Stimulated activated CD8-positive, alpha-beta memory T cell treated with anti-CD3 and anti-CD28 coated beads, Interleukin-7, amount 100 ng/mL, for 24 hours (primary cell): ENCODE results near the gene EYA2.
"Not testable (repeated sequence)": the region's sequence is repeated elsewhere in the genome, so short reads cannot be mapped to it uniquely, and the experiment has no call there.

Source experiments
- DNase-seq: peaks from one replicate; pipeline ENCODE4 v3.0.0-alpha.2; 2020; ENCODE audit warnings: low read depth

The EYA2 gene

DNA sequence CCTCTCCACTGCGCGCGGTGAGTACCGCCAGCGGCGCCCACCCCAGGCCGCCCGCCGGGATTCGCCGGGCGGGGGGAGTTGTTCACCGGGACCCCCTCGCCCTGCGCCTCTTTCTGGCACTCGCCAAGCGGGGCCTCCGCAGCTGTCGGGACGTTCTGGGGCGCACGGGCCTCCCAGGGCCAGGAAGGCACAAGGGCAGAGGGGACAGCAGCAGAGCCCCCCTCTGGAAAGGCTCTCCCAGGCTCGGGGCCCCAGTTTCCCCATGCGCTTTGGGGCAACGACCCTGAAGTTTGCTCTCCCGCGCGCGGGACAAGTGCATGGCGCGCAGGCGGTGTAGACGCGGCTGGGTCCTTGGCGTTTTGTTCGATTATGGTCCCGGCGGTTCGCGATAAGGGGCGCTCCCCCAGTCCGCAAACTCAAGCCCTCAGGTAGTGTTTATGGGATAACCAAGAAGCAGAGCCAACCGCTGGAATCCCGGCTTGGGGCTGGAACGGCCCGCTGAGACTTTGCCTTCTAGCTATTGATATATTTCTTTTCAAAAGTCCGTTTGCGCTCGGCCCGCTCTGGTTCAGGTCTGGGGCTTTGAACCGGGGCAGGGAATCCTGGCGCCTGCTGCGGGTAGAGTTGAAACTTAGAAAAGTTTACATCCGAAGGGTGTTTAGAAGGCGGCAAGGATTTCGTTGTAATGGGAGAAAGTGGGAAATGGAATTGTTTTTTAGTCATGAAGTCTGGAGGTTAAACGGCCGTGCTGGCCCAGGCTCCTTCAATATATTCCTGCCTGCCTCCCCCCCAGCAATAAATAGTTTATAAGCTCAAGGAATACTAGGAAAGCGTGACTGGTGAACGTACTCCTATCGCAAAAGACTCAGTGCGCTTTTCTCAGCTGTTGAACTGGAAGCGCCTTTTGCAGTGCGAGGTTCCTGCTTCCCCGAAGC, 595 bp downstream of the EYA2 start:
- DNase-seq, result no peak

DNA sequence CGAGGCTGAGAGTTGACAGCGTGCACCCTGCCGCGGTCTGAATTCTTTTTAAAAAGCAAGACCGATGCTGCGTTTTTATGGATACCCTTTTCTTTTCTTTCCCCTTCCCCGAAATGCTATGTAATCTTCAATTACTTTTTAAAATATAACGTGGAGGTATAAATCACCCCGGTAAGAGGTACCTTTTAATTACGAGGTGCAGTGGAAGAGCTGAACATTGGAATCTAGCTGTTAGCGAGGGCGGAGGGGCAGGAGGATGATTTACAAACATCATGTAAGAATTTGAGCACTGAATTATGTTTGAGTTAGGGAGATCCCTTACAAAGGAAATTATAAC, 1.2 kb downstream of the EYA2 start:
- no peak for DNase-seq

DNA sequence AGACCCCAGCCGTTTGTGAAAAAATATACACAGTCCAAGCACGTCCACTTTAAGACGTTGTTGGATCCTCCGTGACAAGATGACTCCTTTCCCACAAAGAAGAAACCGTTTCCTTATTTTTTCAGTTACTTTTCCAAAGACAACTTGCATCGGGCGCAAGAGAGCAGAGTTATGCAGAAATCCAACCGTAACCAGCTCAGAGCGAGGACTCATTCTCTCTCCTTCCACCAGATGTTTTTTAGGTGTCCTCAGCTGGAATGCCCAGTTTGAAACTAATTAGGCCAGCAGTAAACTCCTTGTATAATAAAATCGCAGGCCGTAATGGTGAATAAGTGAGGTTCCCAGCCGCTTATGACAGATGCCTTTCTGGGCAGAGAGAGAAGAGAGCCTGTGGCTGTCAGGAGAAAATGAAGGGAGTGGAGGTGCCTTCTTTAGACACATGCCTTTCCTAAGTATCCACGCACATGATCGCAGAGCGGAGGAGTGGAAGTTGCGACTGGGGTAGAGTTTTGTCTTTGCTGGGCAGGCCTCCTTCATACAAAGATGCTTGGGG, 2.8 kb downstream of the EYA2 start:
- DNase-seq, result no peak

DNA sequence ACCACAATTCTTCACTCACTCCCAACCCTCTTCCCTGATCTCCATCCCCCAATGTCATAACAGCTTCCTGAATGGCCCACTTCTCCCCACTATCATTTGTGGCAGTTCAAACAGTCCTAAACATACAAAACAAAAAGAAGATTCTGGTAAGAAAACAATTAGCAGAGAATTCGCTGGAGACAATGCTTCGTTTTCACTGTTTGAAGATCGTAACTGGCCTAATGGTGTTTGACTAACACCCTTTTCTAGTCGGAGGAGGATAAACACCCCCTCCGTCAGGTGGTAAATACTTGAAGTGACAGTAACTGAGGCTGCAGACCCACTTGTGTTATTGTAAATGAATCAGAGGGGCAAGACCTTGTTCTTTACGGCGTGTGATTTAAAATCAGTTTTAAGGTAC, 3.8 kb downstream of the EYA2 start:
- DNase-seq, result no peak

DNA sequence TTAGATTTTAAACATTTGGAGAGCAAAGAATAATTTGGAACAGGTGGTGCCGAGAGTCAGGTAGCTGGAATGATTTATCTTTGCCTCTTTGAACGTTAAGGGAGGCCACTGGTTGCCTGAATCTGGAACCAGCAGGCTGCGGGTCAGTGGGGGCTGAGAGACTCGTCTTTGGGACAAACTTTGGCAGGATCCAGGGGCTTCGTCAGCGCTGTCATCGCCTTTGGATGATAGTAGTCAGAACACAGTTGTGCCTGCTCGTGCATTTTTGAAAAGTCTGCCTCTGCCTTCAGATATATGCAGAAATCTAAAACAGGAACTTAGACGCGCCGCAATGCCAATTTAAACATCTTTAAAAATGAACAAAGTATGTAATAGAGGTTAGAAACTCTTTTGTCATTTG, 5.0 kb downstream of the EYA2 start:
- DNase-seq, result no peak

DNA sequence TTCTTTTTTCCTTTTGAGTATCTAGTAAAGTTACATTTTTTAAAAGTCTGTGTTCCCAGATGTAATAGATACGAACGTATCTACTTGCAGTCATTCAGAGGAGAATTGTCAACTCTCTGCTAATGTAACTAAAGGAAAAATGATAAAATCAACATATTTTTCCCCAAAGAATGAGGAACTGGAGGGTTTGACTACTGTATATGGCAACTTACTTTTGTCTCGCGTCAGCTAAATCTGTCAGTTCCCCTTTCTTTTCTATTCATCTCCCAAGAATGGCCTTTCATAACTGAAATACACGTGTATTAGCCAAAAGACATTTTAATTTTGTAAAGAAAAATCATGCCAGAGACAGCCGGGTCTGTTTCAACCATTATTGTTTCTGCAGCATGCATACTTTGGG, 5.4 kb downstream of the EYA2 start:
- no peak for DNase-seq

DNA sequence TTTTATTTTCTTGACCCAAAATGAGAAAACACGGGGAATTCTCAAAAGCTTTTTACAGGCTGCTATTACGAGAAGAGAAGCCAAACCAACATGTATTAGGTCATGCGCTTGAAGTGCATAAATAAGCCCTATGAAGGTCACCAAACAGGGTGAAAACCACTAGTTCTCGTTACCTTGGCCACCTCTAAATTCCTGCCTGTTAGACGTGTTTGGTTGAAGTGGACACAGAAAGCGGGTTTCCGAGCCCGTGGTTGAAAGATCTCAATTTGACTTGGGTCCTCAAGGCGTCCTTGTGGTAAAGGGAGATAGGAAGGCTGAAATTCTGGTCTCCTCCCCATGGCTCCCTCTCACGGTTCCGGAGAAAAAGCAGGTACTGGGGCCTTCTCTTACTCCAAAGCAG, 6.2 kb downstream of the EYA2 start:
- DNase-seq, result no peak

DNA sequence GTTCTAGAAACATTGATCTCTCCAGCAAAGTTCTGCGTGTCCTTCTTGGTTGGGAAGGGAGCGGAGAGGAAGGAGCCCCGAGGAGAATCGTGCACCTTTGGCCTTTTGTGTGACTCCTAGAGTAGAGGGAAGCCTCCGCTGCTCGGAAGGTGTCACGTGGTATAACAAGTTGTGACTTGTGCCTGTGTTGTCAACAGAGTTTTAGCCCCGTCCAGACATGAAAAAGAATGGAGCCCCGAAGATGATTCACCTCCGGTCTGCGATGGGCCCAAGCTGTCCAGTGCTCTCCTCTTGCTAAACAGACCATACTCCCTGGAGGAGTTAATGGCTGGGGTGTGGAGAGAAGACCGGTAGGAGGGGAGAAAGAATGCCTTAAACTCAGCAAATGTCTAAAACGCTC, 7.0 kb downstream of the EYA2 start:
- DNase-seq, result no peak

DNA sequence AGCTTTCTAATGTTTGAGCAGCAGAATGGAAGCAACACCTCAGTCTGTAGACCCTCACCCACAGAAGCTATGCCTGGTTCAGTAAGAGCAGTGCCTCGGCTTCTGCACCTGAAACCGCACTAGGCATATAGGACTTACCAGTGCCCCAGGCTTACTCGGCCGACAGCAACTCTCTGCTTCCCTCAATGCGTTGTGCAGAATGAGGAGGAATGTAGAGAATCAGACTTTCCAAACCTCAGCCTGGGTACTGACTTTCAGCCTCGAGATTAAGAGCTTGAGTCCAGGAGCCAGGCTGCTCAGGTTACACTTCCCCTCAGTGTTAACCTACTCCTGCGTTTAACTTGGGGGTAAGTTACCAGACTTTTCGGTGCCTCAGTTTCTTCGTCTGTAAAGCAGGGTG, 8.6 kb downstream of the EYA2 start:
- DNase-seq, result no peak

DNA sequence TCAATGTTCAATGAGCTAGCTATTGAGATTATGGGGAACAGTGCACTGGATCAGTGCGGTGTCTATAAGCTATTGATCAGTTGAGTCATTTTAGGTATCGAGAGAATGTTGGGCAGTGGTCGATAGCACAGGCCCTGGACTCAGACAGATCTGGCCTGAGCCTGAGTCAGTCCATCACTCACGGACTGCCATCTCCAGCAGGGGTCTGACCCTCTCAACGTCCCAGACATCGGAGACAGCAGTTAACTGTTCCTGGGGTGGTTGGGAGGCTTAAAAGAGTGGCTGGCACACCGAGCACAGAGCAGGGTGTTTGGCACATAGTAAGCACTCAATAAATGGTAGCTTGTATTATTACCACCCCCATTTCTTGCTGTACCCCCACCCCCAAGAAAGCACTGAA, 9.3 kb downstream of the EYA2 start:
- DNase-seq, result no peak

DNA sequence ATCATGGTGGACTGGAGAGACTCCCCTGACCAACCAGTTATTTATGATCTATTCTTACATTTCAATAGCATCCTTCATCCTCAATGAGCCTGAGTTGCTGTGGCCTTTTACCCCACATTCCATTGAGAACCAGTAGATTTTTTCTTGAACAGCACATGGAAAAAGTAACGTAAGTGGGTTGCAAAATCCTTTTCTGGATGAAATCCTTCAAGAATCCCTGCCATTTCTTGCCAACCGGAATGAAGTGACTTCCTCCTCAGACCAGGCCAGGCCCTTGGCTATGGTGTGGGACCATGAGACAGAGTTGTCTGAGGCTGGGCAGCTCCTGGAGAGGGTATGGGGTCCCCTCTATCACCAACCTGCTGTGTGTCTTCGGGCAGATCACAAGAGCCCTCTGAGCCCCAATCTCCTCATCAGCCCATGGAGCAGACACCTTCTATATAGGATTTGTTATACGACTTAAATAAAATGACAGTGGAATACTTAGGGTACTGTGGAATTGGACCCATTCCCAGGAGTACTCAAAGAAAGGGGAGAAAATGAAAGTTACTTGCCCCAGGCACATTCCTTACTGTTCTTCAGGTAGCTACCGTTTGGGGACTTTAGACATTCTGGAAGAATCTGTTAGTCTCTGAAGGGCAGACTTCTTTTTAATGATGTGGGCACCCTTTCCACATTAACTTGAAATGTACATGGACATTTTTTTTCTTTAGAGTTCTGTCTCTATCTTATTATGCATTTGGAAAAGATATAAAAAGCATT, 10.9 kb downstream of the EYA2 start:
- no peak for DNase-seq

DNA sequence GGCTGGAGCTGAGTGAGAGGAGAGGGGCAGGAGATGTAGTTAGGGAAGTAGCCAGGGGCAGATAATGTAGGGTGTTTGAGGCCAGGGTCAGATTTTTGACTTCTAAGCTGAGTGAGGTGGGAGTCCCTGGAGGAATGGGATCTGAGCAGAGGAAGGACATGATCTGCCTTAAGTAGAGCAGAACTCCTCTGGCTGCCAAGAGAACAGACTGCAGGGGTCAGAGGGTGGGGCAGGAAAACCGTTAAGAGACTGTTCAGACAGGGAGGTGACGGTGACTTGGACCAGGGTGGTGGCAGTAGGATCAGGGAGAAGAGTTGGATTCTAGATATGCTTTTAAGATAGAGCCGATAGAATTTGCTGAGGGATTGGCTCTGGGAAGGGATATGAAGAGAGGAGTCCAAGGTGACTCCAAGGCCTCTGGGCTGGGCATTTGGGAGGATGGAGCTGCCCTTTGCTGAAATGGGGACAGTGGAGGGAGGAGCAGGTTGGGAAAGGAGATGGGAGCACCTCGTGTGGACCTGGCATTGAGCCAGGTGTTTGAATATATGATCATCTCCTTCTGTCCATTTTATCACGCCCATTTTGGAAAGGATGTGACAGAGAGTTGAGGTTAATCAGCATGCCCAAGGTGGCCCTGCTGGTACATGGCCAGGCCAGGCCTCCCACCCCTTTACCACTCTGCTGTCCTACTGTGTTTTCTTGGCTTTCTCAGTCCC, 18.8 kb downstream of the EYA2 start:
- no peak for DNase-seq

DNA sequence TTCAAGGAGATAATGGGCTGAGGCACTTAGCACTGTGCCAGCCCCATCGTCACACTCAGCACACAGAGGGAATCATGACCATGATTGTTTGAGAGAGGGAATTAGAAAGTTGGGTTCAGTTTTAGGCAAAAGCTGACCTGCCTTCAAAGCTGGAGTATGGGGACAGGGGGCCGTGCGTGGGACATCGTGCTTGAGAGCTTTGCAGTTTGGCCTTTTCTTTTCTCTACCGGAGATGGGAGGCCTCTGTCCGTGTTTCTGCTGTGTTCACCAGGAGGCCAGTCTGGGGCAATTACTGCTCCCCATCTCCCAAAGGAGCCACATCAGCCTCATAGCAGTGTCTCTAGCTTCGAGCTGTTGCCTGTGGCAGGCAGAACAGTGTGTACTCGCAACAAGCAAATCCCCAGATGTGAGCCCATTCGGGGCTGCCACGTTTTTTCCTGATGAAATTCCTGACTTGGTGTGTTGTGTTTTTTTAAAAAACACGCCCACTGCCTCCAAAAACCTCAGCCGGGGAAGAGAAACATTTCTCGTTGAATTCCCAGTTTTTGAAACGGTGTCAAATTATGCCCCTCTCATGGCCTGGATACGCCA, 20.2 kb downstream of the EYA2 start:
- DNase-seq, result no peak

DNA sequence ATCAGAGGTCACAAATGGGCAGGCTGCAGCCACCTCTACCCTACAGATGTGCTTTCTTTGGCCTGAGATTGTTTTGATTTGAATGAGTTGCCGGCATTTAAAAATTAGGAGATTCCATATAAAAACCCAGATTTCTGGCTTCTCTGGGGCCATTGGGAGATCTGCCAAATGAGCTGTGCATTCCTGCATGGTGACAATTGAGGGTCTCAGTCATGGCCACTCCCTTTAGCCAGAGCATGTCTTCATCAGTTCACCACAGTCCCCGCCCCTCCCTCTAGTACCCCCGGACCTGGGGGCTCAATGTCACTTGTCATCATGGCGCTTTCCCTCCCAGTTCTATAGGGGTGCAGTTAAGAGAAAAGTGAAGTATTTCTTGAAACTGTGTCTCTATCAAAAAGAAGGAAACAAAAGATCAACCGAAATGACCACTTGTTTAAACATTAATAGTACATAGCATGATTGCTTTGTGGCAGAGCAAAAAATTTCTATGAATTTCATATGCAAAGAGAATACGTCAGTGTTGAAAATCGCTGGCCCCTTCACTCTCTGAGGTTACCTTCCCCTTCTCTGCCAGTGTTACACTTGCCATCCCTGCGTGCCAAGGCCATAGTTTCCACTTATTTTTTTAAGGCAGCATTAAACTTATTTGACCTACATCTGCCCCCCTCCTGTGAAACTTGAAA, 21.1 kb downstream of the EYA2 start:
- DNase-seq, result no peak

DNA sequence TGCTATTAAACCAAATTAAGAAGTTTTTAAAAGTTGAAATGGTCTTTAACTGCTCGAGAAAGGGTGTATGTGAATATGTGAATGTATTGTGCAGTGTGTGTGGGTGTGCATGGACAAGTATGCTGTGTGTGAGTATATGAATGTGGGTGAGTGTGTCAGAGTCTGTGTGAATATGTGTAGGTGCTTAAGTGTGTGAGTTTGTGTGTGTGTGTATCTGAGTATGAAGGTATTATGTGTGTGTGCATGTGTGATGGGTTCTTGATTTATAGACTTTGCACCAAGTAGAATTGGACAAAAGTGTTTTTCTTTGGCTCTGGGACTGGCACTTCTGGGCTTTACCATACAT, 21.6 kb downstream of the EYA2 start:
- no peak for DNase-seq

DNA sequence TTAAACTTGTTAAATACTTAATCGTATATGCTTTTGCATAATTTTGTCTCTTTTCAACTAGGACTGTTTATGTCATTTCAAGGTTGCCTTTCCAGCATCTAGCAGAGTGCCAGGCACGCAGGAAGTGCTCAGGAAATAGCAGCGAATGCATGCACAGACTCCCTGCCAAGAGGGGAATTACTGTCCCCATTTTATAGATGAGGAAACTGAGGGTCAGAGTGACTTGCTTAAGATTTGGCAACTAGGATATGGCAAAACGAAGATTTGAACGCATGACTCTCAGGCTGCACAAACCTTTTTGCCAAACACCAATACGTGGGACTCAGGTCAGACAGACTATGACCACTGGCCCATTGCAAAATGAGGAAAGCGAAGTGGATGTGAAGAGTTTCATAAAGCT, 22.5 kb downstream of the EYA2 start:
- no peak for DNase-seq

DNA sequence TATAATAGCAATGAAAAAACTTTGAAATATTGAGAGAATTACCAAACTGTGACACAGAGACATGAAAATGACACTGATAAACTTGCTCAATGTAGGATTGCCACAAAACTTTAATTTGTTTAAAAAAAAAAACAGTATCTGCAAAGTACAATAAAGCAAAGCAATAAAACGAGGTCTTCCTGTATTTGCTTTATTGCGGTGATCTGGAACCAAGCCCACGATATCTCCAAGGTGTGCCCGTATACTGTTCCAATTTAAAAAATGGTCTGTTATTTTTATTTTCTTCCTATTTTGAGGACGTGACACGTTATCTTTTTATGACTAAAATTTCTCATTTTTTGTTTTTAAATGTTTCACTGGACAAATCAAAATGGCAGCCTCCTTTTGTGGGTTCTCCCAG, 25.5 kb downstream of the EYA2 start:
- DNase-seq, result no peak

DNA sequence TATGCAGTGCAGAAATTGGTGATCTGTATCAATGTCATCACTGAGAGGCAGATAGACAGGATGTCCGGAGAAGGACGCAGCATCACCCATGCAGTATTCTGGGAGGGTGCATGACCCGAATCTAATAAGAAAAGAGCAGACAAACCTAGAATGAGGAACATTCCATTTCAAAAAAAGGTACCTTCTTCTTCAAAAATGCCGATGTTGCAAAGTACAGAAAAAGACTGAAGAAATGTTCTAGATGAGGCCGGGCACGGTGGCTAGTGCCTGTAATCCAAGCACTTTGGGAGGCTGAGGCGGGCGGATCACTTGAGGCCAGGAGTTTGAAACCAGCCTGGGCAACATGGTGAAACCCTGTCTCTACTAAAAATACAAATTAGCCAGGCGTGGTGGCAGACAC, 28.2 kb downstream of the EYA2 start:
- DNase-seq, result not testable (repeated sequence)

DNA sequence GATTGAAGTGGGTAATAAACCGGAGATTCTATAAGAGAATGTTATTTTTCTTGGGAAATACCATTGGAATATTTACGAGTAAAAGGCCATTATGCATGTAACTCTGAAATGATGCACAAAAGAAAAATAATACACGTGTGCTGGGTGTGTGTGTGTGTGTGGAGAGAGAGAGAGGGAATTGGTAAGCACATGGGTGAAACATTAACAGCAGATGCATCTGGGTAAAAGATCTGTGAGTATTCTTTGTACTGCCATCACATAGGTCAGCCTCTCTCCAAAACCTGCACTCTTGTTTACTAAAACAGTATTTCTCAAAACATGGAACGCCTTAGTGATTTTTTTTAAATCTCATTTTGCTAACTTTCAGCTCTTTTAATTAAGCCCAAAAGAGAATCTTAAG, 28.9 kb downstream of the EYA2 start:
- DNase-seq, result no peak

DNA sequence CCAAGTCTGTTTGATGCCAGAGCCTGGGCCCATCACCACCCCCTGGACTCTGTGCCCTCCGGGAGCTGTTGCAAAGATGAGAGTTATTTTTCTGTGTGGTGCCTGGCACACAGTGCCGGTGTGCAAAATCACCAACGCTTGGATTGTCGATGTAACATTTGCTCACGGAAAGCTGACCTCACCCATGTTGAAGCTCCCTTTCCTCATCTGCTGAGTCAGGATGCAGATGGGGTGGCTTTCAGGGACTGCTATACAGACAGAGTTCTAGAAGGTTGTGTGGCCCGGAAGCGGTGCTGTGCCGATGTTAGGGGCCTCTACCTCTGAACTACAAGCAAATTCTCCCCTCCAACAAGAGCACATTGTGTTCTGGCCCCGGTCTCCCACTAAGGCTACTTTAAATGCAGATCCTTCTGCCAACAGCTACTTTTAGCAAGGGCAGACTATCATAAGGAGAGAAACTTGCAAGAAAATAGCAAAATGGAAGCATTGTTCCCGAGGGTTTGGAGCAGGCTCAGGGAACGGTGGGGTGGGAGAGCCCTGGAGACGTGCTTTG, 34.0 kb downstream of the EYA2 start:
- DNase-seq, result no peak

DNA sequence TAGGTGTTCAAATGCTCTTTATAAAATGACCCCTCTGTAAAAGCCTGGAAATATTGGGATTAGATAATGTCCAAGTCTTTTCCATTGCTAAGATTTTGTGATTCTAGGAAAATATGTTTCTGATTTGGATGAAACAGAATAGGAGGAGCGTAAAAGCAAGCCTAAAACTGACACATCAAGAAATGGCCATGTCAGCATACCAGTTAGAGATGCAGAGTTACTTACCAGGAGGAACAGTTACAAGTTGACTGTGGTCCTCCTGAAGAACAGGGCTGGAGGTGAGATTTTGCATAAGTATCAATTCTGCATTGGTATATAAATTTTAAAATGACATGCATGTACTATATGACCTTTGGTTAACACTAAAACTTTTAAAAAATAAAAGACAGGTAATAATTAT, 35.3 kb downstream of the EYA2 start:
- no peak for DNase-seq
